ENCODE measurements around the gene GTF3C5.

GTF3C5 gene

GRCh38 chr9:133031130-133031422, 279 bp downstream of the GTF3C5 start:
- peak overlapping the region; percentile 97 for H3K27ac ChIP-seq
- no peak for DNase-seq
- no peak for TF ChIP-seq CTCF (IDR thresholded peaks at IDR 0.05; ENCODE audit: low read depth, low read length)

GRCh38 chr9:133031496-133031911, 707 bp downstream of the GTF3C5 start:
- Histone ChIP-seq H3K27me3 (ENCODE audit: insufficient read depth, low read depth, severe bottlenecking) (no peaks in the 10 kb centered on the region), H3K36me3 (peaks cover 57% of the 10 kb centered on the region), H3K27ac (peak overlapping the region; percentile 97), H3K4me3 (ENCODE audit: low read depth, low read length) (peak overlapping the region; percentile 95), H3K9me3 (ENCODE audit: severe bottlenecking) (peaks cover 4% of the 10 kb centered on the region)
- no peak for DNase-seq
- no peak for TF ChIP-seq CTCF (IDR thresholded peaks at IDR 0.05; ENCODE audit: low read depth, low read length)

More at GRCh38 chr9:133031130-133031422, 279 bp downstream of the GTF3C5 start:
- Histone ChIP-seq H3K36me3 (peaks cover 53% of the 10 kb centered on the region), H3K27me3 (ENCODE audit: insufficient read depth, low read depth, severe bottlenecking) (no peaks in the 10 kb centered on the region), H3K9me3 (ENCODE audit: severe bottlenecking) (peaks cover 4% of the 10 kb centered on the region), H3K4me3 (ENCODE audit: low read depth, low read length) (peak overlapping the region; percentile 95)

GRCh38 chr9:133032171-133032570, 1.4 kb downstream of the GTF3C5 start:
- Histone ChIP-seq H3K4me3 (ENCODE audit: low read depth, low read length) (no peak overlapping the region), H3K36me3 (peaks cover 63% of the 10 kb centered on the region), H3K27me3 (ENCODE audit: insufficient read depth, low read depth, severe bottlenecking) (no peaks in the 10 kb centered on the region), H3K27ac (no peak overlapping the region), H3K9me3 (ENCODE audit: severe bottlenecking) (peaks cover 4% of the 10 kb centered on the region)
- DNase-seq: no peak
- TF ChIP-seq CTCF (IDR thresholded peaks at IDR 0.05; ENCODE audit: low read depth, low read length): no peak

GRCh38 chr9:133035669-133036068, 4.9 kb downstream of the GTF3C5 start:
- TF ChIP-seq CTCF (IDR thresholded peaks at IDR 0.05; ENCODE audit: low read depth, low read length): no peak
- peaks cover 89% of the 10 kb centered on the region for H3K36me3 ChIP-seq
- no peak overlapping the region for H3K4me3 ChIP-seq (ENCODE audit: low read depth, low read length)
- H3K9me3 ChIP-seq (ENCODE audit: severe bottlenecking): peaks cover 4% of the 10 kb centered on the region
- no peak for DNase-seq
- no peaks in the 10 kb centered on the region for H3K27me3 ChIP-seq (ENCODE audit: insufficient read depth, low read depth, severe bottlenecking)
- H3K27ac ChIP-seq: no peak overlapping the region

GRCh38 chr9:133037775-133038515, 7.1 kb downstream of the GTF3C5 start:
- DNase-seq: no peak
- Histone ChIP-seq H3K9me3 (ENCODE audit: severe bottlenecking) (no peaks in the 10 kb centered on the region), H3K36me3 (peaks cover 86% of the 10 kb centered on the region), H3K4me3 (ENCODE audit: low read depth, low read length) (no peak overlapping the region), H3K27me3 (ENCODE audit: insufficient read depth, low read depth, severe bottlenecking) (no peaks in the 10 kb centered on the region), H3K27ac (no peak overlapping the region)
- TF ChIP-seq CTCF (IDR thresholded peaks at IDR 0.05; ENCODE audit: low read depth, low read length): no peak
